NCI-H526 treated with DMSO at 0.1 percent for 48 hours (cell line): ENCODE measurements around the gene CBR3.
"Not testable (repeated sequence)": the region's sequence is repeated elsewhere in the genome, so short reads cannot be mapped to it uniquely, and the experiment has no call there.

Source experiments
- DNase-seq: peaks from one replicate; lab custom pipeline; 2025; lab: John Stamatoyannopoulos, UW

Gene CBR3

GRCh38 chr21:36134803-36135390, at the start of gene CBR3:
Gene CBR3 (plus strand): TSS chr21:36135079. CDS start chr21:36135193, 114 bp downstream.
- no peak for DNase-seq

- no peak for DNase-seq
Observed at GRCh38 chr21:36087362-36088138, 47.3 kb upstream of the CBR3 start.

- no peak for DNase-seq
Observed at GRCh38 chr21:36089946-36090345, 44.9 kb upstream of the CBR3 start.

GRCh38 chr21:36092681-36093080, 42.2 kb upstream of the CBR3 start:
- no peak for DNase-seq

- DNase-seq = no peak
Observed at GRCh38 chr21:36093512-36093911, 41.4 kb upstream of the CBR3 start.

- DNase-seq = no peak
Observed at GRCh38 chr21:36096398-36097290, 38.2 kb upstream of the CBR3 start.

GRCh38 chr21:36097427-36098181, 37.3 kb upstream of the CBR3 start:
- DNase-seq = no peak

- DNase-seq = no peak
Observed at GRCh38 chr21:36098182-36098532, 36.7 kb upstream of the CBR3 start.

GRCh38 chr21:36099000-36099399, 35.9 kb upstream of the CBR3 start:
- DNase-seq = no peak

GRCh38 chr21:36099695-36100211, 35.1 kb upstream of the CBR3 start:
- DNase-seq = not testable (repeated sequence)

GRCh38 chr21:36100971-36101641, 33.8 kb upstream of the CBR3 start:
- no peak for DNase-seq

- no peak for DNase-seq
Observed at GRCh38 chr21:36103434-36103833, 31.4 kb upstream of the CBR3 start.

- no peak for DNase-seq
Observed at GRCh38 chr21:36104317-36105300, 30.3 kb upstream of the CBR3 start.

- no peak for DNase-seq
Observed at GRCh38 chr21:36105327-36105842, 29.5 kb upstream of the CBR3 start.

GRCh38 chr21:36109868-36110267, 25.0 kb upstream of the CBR3 start:
- DNase-seq = no peak

GRCh38 chr21:36111238-36111637, 23.6 kb upstream of the CBR3 start:
- DNase-seq = no peak

GRCh38 chr21:36113647-36114428, 21.0 kb upstream of the CBR3 start:
- DNase-seq = no peak

- DNase-seq = no peak
Observed at GRCh38 chr21:36115138-36115730, 19.6 kb upstream of the CBR3 start.
